GM18502 (cell line): ENCODE data around the gene EED.
"Not testable (repeated sequence)": the region's sequence is repeated elsewhere in the genome, so short reads cannot be mapped to it uniquely, and the experiment has no call there.

Experiments
- ATAC-seq: cut with Tn5 transposase; IDR thresholded peaks from one replicate; pipeline ENCODE4 v1.9.1; 2021; ENCODE audit warnings: mild to moderate bottlenecking; ENCODE audit not compliant: unreplicated experiment, poor library complexity

EED gene

DNA sequence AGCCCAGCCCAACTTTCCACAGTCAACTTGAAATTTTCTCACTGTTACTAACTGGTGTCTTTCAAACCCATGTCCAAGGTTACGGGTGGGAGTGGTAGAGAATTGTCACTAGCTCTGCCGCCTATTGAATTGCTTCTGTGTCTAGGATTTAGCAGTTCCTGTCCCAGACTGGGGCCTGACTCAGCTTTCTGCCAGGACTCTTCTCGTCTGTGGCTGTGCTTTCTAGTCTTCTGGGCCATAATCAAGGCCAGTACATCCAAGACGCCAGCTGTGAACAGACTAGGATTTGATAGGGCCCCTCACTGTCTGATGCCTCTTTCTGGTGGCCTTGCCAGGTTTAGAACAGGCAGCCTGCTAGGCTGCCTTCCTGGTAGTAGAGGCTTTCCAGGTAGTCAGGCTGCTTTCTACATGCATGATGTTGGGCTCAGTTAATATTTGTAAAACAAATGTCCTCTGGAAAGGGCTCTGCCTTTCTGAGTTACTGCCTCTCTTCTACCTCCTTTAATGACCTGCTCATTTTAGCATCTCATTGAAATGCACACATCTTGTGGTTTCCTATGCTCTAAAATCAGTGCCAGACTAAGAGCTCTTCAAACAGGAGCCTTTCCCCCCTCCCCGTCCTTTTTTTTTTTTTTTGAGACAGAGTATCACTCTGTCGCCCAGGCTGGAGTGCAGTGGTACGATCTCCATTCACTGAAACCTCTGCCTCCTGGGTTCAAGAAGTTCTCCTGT lies 44.4 kb downstream of the EED start:
- ATAC-seq, result peak; percentile 26

DNA sequence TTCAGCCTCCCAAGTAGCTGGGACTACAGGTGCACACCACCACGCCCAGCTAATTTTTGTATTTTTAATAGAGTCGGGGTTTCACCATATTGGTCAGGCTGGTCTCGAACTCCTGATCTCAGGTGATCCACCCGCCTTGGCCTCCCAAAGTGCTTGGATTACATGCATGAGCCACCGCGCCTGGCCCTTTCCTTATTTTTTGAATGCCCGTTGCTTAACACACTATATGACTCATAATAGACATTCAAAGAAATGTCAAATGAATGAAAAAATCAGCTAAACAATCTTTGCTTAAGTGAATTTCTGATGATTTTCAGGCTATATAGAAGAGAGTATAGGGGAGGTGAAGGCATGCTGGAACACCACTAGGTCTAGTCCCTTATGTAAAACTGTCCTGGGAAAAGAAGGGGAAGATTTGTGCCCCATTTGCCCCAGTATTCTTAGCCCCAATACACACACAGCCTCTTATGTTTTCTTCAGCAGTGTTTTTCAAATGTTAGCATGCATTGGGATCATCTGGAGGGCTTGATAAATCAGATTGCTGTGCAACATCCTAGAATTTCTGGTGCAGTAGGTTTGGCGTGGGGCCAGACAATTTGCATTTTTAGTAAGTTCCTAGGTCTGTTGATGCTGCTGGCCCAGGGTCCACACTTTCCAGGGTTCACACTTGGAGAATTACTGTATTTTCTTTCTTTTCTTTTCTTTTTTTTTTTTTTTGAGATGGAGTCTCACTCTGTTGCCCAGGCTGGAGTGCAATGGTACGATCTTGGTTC lies 45.1 kb downstream of the EED start:
- ATAC-seq, result not testable (repeated sequence)

DNA sequence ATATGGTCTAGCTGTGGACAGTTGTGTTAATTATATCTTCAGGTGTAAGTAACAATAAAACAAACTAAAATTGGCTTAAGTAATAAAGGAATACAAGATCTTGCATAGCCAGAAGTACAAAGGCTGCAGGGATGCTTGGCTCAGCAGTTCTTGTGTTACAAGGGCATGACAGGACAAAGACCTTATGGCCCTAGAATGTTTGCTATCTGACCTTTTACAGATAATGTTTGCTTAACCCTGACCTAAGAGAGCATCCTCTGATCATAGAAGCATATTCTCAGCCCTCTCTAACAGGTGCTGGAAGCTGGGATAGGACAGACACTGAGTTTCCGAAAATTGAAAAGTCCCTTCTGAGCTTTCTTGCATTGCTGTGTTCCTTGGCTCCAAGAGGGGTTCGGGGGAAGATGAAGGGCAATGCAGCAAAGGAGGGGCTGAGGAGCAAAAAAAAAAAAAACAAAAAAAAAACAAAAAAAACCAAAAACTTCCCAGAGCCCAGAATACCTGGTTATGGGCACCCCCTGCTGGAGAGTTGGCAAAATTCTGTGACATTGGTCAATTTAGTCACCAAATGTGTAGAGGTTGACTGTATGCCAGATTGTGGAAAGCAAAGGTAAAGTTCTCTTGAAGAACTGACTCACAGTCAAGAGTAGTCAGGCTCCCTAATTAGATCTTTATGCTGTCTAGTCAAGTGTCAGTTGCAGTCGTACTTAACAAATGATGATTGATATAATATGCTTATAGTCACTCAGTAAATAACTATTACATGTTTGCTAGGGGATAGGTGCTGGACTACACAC lies 47.1 kb downstream of the EED start:
- ATAC-seq, result no peak

DNA sequence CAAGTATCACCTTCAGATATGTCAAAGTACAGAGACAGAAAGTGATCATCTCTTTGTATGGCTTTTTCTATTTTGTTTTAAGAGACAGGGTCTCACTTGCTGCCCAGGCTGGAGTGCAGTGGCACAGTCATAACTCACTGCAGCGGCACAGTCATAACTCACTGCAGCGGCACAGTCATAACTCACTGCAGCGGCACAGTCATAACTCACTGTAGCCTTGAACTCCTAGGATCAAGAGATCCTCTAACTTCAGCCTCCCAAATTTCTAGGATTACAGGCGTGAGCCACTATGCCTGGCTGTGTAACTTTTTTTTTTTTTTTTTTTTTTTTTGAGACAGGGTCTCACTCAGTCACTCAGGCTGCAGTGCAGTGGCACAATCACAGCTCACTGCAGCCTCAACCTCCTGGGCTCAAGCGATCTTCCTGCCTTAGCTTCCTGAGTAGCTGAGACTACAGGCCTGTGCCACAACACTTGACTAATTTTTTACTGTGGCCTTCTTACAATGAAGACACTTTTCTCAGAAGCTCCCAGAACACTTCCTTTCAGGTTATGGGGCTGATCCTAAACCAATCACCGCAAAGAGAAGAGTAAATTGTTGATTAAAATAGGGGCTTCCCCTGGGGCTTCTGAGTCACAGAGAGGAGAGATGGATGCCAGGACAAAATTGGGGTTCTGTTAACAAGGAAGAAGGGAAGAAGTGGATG lies 48.5 kb downstream of the EED start:
- ATAC-seq, result no peak

DNA sequence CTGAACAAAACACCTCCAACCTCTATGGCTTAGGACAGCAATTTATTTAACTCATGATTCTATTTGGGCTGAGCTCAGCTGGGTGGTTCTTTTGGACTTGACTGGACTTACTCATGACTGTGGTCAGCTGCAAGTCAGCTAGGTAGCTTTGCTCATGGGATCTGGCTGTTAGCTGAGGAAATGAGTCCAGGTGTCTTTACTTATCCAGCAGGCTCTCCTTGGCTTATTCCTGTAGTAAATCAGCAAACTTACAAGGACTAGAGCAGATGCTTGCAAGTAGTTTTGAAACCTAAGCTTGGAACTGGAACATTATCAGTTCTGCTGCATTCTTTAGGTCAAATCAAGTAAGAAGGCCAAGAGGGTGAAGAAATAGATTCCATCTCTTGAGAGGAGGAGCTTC lies 49.5 kb downstream of the EED start:
- no peak for ATAC-seq

DNA sequence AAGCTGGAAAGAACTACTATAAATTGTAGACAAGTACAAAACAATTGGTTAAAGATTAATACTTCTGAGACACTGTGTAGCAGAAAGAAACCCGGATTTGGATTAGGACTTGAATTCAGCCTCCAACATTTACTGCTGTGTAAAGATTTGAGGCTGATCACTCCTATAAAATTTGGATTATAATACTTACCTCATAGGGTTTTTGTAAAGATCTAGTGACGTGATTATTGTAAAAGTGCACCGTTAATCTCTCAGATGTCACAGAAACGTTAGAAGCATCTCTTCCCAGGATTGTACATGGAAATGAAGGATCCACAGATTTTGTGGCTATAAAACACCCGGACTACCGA lies 57.2 kb downstream of the EED start:
- no peak for ATAC-seq

DNA sequence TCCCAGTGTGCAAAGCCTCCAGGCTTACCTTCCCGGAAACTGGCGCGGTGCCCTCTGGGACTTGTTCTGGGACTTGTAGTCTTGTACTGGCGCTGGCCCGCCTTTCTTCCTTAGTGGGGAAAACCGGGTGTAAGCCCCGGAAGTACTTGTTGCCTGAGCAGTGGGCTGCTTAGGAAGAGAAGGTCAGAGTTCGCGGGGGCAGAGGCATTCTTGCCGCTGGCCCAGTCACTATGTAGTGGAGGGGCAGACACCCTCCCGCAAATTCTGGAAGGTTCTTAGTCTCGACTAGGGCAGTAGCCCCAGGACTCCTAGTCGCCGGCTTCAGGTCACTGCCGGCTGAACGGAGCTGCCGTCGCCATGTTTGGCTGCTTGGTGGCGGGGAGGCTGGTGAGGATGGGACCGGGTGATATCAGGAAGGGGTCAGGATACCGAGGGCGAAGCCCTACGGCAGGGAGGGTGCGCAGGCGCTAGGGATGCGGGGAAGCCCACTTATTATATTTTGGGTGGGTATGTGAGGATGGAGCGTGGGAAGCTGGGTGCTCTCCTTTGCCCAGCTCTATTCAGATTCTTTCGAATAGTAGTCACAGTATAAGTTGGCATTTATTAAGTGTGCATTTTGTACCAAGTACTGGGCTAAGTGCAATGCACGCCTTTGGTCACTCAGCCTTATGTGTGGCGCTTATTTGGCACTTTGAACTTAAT lies 57.7 kb downstream of the EED start, which contains the start of gene HIKESHI:
Gene HIKESHI, plus strand, starts transcription at position 149 of the 702 bp plus-strand sequence. Its CDS starts 209 bp downstream, at position 358.
- peak; percentile 98 for ATAC-seq

DNA sequence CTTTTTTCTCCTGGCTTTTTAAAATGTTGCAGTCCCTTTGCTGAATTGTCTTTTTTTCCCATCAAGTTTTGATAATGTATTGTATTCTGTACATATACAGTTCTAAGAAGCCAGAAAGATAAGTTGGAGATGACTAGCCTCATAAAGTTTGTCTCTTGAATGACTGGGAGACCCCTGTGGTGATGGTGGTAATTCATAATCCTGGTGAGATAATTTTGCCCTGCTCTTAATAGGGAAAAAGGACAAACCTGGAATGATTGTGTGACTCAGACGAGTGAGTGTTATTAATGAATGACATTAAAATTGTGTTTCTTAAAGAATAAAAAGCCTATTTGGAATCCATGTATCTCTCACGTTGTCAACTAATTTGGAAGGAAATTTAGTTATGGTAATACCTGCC lies 58.7 kb downstream of the EED start:
- ATAC-seq, result no peak

DNA sequence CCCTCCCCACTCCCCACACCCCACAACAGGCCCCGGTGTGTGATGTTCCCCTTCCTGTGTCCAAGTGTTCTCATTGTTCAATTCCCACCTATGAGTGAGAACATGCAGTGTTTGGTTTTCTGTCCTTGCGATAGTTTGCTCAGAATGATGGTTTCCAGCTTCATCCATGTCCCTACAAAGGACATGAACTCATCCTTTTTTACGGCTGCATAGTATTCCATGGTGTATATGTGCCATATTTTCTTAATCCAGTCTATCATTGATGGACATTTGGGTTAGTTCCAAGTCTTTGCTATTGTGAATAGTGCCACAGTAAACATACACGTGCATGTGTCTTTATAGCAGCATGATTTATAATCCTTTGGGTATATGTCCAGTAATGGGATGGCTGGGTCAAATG lies 64.2 kb downstream of the EED start:
- not testable (repeated sequence) for ATAC-seq

DNA sequence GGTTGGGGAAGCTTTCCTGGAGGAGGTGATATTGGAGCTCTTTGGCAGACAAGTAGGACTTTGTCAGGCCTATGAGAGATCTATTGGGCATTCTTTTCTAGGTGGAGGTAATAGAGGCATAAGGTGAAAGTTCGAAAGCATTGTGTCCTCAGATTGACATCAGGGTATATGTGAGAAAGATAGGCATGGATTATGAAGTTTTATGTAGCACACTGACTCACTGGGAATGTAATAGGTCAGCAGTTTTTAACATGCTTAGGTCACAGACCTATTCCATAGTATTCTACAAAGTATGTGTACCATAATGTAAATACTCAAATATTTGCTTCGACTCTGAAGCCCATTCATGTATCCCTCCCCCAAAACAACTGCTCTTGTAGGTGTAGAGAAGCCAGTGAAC lies 69.2 kb downstream of the EED start:
- ATAC-seq, result no peak

DNA sequence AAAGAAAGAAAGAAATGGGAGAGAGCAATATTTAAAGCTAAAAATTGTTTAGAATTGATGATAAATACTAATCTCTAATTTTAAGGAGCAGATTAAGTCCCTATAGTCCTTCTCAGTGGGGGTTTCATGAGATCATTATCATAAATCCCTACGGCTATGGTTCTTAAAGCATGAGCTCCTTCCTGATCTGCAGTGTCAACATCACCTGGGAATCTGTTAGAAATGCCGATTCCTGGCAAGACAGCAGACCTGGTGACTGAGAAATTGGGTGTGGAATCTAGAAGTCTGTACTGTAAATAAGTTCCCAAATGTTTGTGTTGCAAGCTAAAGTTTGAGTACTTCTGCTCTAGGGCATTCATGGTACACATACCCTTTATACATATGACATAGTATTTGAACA lies 70.1 kb downstream of the EED start:
- ATAC-seq, result no peak
